GM18511 (cell line): Measurements from ENCODE around the gene DHRS11.

Experiments used
- ATAC-seq: cut with Tn5 transposase; IDR thresholded peaks from one replicate; pipeline ENCODE4 v1.9.1; 2021; ENCODE audit warnings: mild to moderate bottlenecking, moderate library complexity; ENCODE audit not compliant: unreplicated experiment

Gene DHRS11

DNA sequence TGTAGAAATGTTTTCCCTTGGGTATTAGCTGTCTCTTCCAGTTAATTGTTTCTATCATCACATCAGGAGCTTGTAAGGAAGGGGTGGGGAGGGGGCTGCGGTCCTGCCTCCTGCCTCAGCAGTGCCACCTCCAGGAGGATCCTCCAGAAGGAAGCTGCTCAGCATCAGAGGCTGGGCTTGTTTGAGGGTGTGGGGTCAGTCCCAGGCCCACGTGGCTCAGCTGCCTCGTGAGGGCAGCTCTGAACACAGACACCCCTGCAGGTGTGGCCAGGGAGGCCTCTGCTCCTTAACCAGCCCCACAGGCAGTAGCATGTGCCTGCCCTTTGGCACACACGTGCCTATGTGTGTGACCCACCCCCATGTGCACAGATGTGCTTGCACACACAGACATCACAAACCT, 56.0 kb downstream of the DHRS11 start:
- no peak for ATAC-seq

DNA sequence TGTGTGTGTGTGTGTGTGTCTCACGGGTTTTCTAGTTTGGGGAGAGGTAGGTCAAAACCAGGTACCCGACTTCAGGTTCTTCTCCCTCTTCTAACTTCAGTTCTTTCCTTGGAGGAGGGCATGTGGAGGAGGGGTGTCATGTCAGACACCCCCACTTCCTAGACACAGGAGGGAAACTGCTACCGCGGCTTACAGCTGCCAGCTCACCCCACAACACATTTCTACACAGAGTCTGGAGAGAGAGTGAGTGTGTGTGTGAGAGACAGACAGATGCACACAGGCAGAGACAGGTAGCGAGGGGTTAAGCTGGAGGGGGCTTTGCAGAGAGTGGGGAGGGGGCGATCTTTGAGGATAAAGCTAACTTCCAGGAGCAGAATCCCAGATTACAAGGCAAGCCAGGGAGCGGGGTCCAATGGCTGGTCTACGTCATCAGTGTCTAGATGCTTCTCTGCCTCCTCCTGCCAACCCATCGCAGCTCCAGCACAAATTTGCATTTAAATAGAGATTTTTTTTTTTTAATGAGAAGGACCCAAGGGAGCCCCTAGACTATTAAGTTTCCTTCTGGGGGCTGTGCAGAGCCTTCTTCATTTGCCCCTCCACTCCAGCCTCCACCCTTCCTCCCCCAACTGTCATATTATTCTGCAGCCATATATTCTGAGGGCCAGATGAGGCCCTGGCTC, 58.6 kb downstream of the DHRS11 start:
- no peak for ATAC-seq
